B cell (primary cell): Measurements from ENCODE around the gene CAMK2B. TPM values are rescaled to one million over a fixed set of nuclear protein-coding genes. Genes with fewer than 3 reads are reported as not detected.

Experiments
- ATAC-seq: fragments of 200-7000 bp; cut with Tn5 transposase; one replicate; pipeline ENCODE4 v1.10.0; 2021; ENCODE audit warnings: low read depth, mild to moderate bottlenecking, moderate number of reproducible peaks, moderate library complexity
- CTCF ChIA-PET: fragments of 350-600 bp; sonication (Branson Sonifier 250); formaldehyde crosslinking; loops from one replicate; lab custom pipeline; 2021; ENCODE audit warnings: antibody characterized with exemption, inconsistent platforms; lab: Charles Lee
- POLR2A ChIA-PET: fragments of 350-600 bp; sonication (Branson Sonifier 250); formaldehyde crosslinking; loops from one replicate; lab custom pipeline; 2021; ENCODE audit warnings: antibody characterized with exemption; lab: Charles Lee
- DNase-seq: peaks from one replicate; pipeline ENCODE4 v3.0.0; 2013
- H2AFZ ChIP-seq: 2 replicates; pipeline ENCODE4 v1.6.1; 2012; ENCODE audit warnings: mild to moderate bottlenecking, low read depth, low read length; ENCODE audit not compliant: insufficient read depth, poor library complexity, severe bottlenecking
- H3K27ac ChIP-seq, 2 donors: 1 replicate in 1 of 2; 2 replicates in 1 of 2; pipeline ENCODE4 v1.5.1; 2012 to 2013; ENCODE audit warnings: low read length in 2 of 2, mild to moderate bottlenecking in 2 of 2, moderate library complexity in 1 of 2
- H3K27me3 ChIP-seq, 4 experiments: fragments of 200-600 bp in 1 of 4; sonication (generic) in 1 of 4; replicated peaks in 1 of 4; 1 replicate in 2 of 4; 2 replicates in 2 of 4; pipeline versions ENCODE4 v1.6.1 to v1.7.0; 2013 to 2016; ENCODE audit warnings: low read length in 3 of 4, mild to moderate bottlenecking in 2 of 4, mixed read lengths in 1 of 4, moderate library complexity in 1 of 4; ENCODE audit not compliant: insufficient read depth in 4 of 4, control insufficient read depth in 3 of 4; ENCODE audit errors: control extremely low read depth in 1 of 4
- H3K36me3 ChIP-seq, 2 experiments: replicated peaks in 1 of 2; 1 replicate in 1 of 2; 2 replicates in 1 of 2; pipeline versions ENCODE4 v1.6.1 to v1.7.1; 2013; ENCODE audit warnings: low read length in 1 of 2; ENCODE audit not compliant: insufficient read depth in 2 of 2, control insufficient read depth in 1 of 2; ENCODE audit errors: control extremely low read depth in 1 of 2, extremely low read depth in 1 of 2
- H3K4me1 ChIP-seq, 2 donors: fragments of 200-600 bp in 1 of 2; sonication (generic) in 1 of 2; 1 replicate in 1 of 2; 2 replicates in 1 of 2; pipeline versions ENCODE4 v1.5.1 to v1.6.1; 2013 to 2017; ENCODE audit warnings: low read length in 2 of 2; ENCODE audit not compliant: control insufficient read depth in 2 of 2, insufficient read depth in 2 of 2
- H3K4me2 ChIP-seq: replicated peaks from 2 replicates; pipeline ENCODE3; 2012; ENCODE audit warnings: mild to moderate bottlenecking, low read depth, low read length; ENCODE audit not compliant: poor library complexity, severe bottlenecking
- H3K4me3 ChIP-seq, 5 experiments: fragments of 200-600 bp in 1 of 5; sonication (generic) in 1 of 5; 1 replicate in 3 of 5; 2 replicates in 2 of 5; pipeline versions ENCODE4 v1.5.1 to v1.7.0; 2011 to 2016; ENCODE audit warnings: low read length in 4 of 5, mild to moderate bottlenecking in 4 of 5, low read depth in 2 of 5, control low read depth in 1 of 5, moderate library complexity in 1 of 5; ENCODE audit not compliant: insufficient read depth in 1 of 5; ENCODE audit errors: control extremely low read depth in 1 of 5, extremely low read depth in 1 of 5
- H3K79me2 ChIP-seq: fragments of 200-600 bp; sonication (generic); one replicate; pipeline ENCODE4 v1.6.0; 2016; ENCODE audit warnings: low read length; ENCODE audit not compliant: control insufficient read depth, insufficient read depth
- H3K9ac ChIP-seq: fragments of 200-600 bp; sonication (generic); 2 replicates; pipeline ENCODE4 v1.6.1; 2017; ENCODE audit warnings: mild to moderate bottlenecking, low read length, moderate library complexity
- H3K9me3 ChIP-seq, 3 donors: one replicate each; pipeline versions ENCODE4 v1.6.1 to v1.7.1; 2013; ENCODE audit warnings: low read length in 2 of 3; ENCODE audit not compliant: control insufficient read depth in 2 of 3, insufficient read depth in 1 of 3; ENCODE audit errors: control extremely low read depth in 1 of 3
- H4K20me1 ChIP-seq: 2 replicates; pipeline ENCODE4 v1.6.0; 2012; ENCODE audit warnings: mild to moderate bottlenecking, low read length; ENCODE audit not compliant: insufficient read depth, control insufficient read depth, poor library complexity, severe bottlenecking
- H3K27ac Mint-ChIP-seq: one replicate; pipeline ENCODE4 v1.8.0; 2021; ENCODE audit warnings: mixed read lengths
- H3K27me3 Mint-ChIP-seq: one replicate; pipeline ENCODE4 v1.8.0; 2021; ENCODE audit warnings: mixed read lengths
- H3K4me1 Mint-ChIP-seq: one replicate; pipeline ENCODE4 v1.8.0; 2021; ENCODE audit warnings: mixed read lengths
- H3K4me3 Mint-ChIP-seq: one replicate; pipeline ENCODE4 v1.8.0; 2021; ENCODE audit warnings: mixed read lengths
- H3K9me3 Mint-ChIP-seq: one replicate; pipeline ENCODE4 v1.8.0; 2022; ENCODE audit warnings: mixed read lengths; ENCODE audit not compliant: insufficient read depth
- EZH2 ChIP-seq: IDR thresholded peaks from 2 replicates; pipeline ENCODE4 v1.6.1; 2012; ENCODE audit warnings: borderline replicate concordance, low read depth, mild to moderate bottlenecking, moderate library complexity, low read length; ENCODE audit not compliant: insufficient read depth, poor library complexity, severe bottlenecking
- WGBS: methylation state at CpG from one replicate; pipeline ENCODE4 v1.1.5; 2013; ENCODE audit warnings: missing lambda C conversion rate; ENCODE audit not compliant: insufficient coverage; 5-methylcytosine and 5-hydroxymethylcytosine counted together
- intact Hi-C: fragments of 100-400 bp; cut with micrococcal nuclease; formaldehyde crosslinking; loops from one replicate; pipeline ENCODE4 v1.10.0; 2022
- polyA plus RNA-seq: library from polyadenylated mRNA; depleted of rRNA; stranded (reverse); fragments of >200 nt; gene quantifications from 2 replicates; pipeline ENCODE4 v1.2.3, GENCODE V29; 2012
- total RNA-seq, 2 donors: library from RNA; stranded (reverse); fragments of 120-200 nt in 1 of 2; gene quantifications; 1 replicate in 1 of 2; 2 replicates in 1 of 2; pipeline versions ENCODE4 v1.2.3 to v1.2.4, GENCODE V29; 2013 to 2022
- TF ChIP-seq, protein P1 (sequence below): fragments of 200-600 bp; IDR thresholded peaks from one replicate; pipeline ENCODE4 v1.8.0; 2022; ENCODE audit warnings: antibody characterized with exemption, mild to moderate bottlenecking

The CAMK2B gene
- total and polyA plus RNA-seq, 2 donors (not counting 1 experiment from before 2014, with no cell fraction given), result 0.42 TPM; not detected in 1

DNA sequence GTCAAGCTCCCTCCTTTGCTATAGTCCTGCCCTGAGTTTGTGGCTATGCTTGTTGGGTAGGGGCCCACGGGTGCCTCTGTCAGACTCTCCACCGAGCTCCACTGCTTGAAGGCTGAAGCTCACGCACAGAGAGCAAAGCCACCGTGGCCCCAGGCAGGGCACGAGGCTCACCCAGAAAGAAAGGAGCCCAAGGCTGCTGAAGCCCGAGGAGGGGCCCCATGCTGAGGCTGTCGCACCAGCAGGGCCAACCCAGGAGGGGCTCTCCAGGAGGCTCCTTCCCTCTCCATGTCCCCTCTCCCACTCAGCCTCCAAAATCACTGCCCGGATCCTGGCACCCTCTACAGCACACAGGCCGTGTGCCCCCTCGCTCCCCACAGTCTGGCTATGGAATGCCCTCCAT, 74.1 kb downstream of the CAMK2B start:
- H3K27me3 ChIP-seq, result no peaks in the 10 kb centered on the region
- no peak overlapping the region for H3K27ac ChIP-seq
- ATAC-seq, result no peak
- no peaks in the 10 kb centered on the region for H3K36me3 ChIP-seq
- no peak overlapping the region for H2AFZ ChIP-seq
- intact Hi-C loops, result no loop called here
- no peak for DNase-seq
- TF ChIP-seq EZH2, result no peak
- TF ChIP-seq, protein P1, sequence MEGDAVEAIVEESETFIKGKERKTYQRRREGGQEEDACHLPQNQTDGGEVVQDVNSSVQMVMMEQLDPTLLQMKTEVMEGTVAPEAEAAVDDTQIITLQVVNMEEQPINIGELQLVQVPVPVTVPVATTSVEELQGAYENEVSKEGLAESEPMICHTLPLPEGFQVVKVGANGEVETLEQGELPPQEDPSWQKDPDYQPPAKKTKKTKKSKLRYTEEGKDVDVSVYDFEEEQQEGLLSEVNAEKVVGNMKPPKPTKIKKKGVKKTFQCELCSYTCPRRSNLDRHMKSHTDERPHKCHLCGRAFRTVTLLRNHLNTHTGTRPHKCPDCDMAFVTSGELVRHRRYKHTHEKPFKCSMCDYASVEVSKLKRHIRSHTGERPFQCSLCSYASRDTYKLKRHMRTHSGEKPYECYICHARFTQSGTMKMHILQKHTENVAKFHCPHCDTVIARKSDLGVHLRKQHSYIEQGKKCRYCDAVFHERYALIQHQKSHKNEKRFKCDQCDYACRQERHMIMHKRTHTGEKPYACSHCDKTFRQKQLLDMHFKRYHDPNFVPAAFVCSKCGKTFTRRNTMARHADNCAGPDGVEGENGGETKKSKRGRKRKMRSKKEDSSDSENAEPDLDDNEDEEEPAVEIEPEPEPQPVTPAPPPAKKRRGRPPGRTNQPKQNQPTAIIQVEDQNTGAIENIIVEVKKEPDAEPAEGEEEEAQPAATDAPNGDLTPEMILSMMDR, result no peak
- 95% methylated on average over 10 of the region's 10 CpGs for WGBS
- ChIA-PET POLR2A (no interaction called here), CTCF (no interaction called here)
- Mint-ChIP-seq H3K4me1 (no peaks in the 10 kb centered on the region), H3K27ac (no peak overlapping the region), H3K27me3 (no peaks in the 10 kb centered on the region), H3K4me3 (no peak overlapping the region), H3K9me3 (no peaks in the 10 kb centered on the region)
- no peaks in the 10 kb centered on the region for H3K79me2 ChIP-seq
- no peak overlapping the region for H3K9ac ChIP-seq
- H3K9me3 ChIP-seq, result peaks cover 0 to 5% (median 0%) of the 10 kb centered on the region in 3 donors
- no peak overlapping the region for H3K4me3 ChIP-seq
- H4K20me1 ChIP-seq, result no peaks in the 10 kb centered on the region
- no peak overlapping the region for H3K4me2 ChIP-seq
- H3K4me1 ChIP-seq, result no peaks in the 10 kb centered on the region

- ATAC-seq (no peak), DNase-seq (no peak)
- Histone ChIP-seq H3K36me3 (no peaks in the 10 kb centered on the region), H3K4me3 (no peak overlapping the region), H3K4me1 (no peaks in the 10 kb centered on the region), H3K79me2 (no peaks in the 10 kb centered on the region), H3K27me3 (no peaks in the 10 kb centered on the region), H2AFZ (no peak overlapping the region), H3K9ac (no peak overlapping the region), H3K9me3 (peaks cover 0 to 5% (median 0%) of the 10 kb centered on the region in 3 donors), H3K27ac (no peak overlapping the region), H3K4me2 (no peak overlapping the region), H4K20me1 (no peaks in the 10 kb centered on the region)
- WGBS, result 92% methylated on average over 15 of the region's 15 CpGs
- ChIA-PET POLR2A (no interaction called here), CTCF (no interaction called here)
- intact Hi-C loops, result no loop called here
- Mint-ChIP-seq H3K27ac (no peak overlapping the region), H3K4me3 (no peak overlapping the region), H3K4me1 (no peaks in the 10 kb centered on the region), H3K9me3 (no peaks in the 10 kb centered on the region), H3K27me3 (no peaks in the 10 kb centered on the region)
- no peak for TF ChIP-seq EZH2
- TF ChIP-seq, protein P1, result no peak
Measured at GRCh38 chr7:44249639-44250234, 75.7 kb downstream of the CAMK2B start.
